22Rv1 (cell line): Measurements from ENCODE around the gene DTNB.

Experiments used
- H3K27ac ChIP-seq: fragments of 450-650 bp; 2 replicates; pipeline ENCODE4 v1.5.1; 2017
- ZFX ChIP-seq: fragments of 450-650 bp; IDR thresholded peaks from 2 replicates; pipeline ENCODE4 v1.6.1; 2017; ENCODE audit warnings: antibody characterized with exemption, borderline replicate concordance
- TF ChIP-seq, protein P1 (sequence below): fragments of 450-650 bp; IDR thresholded peaks from 2 replicates; pipeline ENCODE4 v1.5.1; 2017; ENCODE audit warnings: mild to moderate bottlenecking

Gene DTNB

DNA sequence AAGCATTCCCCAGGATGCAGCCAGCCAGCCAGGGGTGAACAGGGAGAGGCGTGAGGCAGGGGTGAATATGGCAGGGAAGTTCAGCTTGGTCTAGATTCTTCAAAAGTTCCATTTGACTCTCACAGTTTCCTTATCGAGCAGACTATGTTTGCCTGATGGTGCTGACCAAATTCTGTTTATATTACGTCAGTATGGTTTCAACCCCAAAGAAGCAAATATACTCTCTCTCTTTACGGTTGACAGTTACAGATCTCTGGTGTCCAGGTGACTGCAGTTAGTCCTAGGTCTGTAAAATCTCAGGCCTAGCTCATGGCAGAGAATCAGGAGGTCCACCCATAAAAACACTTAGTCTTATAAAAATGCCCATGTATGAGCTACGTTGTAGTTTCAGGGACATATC, 293.4 kb downstream of the DTNB start:
- TF ChIP-seq, protein P1, sequence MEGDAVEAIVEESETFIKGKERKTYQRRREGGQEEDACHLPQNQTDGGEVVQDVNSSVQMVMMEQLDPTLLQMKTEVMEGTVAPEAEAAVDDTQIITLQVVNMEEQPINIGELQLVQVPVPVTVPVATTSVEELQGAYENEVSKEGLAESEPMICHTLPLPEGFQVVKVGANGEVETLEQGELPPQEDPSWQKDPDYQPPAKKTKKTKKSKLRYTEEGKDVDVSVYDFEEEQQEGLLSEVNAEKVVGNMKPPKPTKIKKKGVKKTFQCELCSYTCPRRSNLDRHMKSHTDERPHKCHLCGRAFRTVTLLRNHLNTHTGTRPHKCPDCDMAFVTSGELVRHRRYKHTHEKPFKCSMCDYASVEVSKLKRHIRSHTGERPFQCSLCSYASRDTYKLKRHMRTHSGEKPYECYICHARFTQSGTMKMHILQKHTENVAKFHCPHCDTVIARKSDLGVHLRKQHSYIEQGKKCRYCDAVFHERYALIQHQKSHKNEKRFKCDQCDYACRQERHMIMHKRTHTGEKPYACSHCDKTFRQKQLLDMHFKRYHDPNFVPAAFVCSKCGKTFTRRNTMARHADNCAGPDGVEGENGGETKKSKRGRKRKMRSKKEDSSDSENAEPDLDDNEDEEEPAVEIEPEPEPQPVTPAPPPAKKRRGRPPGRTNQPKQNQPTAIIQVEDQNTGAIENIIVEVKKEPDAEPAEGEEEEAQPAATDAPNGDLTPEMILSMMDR, result no peak
- TF ChIP-seq ZFX, result no peak
- H3K27ac ChIP-seq, result no peak overlapping the region

- no peak for TF ChIP-seq ZFX
- TF ChIP-seq, protein P1, result no peak
- no peak overlapping the region for H3K27ac ChIP-seq
Observed at GRCh38 chr2:25379535-25379934, 293.8 kb downstream of the DTNB start.

DNA sequence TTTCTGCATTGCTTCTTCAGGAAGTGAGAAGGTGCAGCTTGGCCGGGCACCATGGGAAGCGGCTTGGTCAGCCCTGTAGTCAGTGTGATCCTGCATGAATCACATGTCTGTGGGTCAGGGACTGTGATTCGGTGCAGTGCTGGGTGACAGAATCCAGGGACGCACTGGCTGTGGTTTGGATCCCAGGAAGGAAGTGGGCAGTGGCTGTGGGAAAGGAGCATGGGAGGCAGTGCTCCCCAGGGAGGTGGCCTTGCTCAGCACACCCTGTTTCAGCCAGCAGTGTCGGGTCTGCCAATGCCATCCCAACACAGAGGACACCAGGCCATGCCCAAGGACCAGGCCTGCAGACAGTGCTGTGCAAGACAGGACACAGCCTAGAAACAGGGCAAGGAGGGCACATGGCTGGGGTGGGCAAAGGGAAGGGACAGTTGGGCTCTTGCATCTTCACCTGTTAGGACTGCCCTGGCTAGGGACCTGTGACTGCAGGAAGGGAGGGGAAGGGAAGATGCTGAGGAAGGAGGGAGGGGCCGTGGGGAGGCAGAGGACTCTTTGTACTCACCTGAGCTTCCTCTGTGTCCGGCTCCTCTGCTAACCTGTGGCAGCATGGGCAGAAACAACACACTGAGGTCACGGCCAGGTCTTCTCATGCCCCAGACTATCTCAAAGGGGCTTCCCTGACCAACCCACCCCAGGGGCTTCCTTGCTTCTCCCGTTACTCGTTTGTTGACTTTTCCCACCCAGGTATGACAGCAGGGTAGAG, 294.5 kb downstream of the DTNB start:
- TF ChIP-seq, protein P1, result no peak
- no peak for TF ChIP-seq ZFX

DNA sequence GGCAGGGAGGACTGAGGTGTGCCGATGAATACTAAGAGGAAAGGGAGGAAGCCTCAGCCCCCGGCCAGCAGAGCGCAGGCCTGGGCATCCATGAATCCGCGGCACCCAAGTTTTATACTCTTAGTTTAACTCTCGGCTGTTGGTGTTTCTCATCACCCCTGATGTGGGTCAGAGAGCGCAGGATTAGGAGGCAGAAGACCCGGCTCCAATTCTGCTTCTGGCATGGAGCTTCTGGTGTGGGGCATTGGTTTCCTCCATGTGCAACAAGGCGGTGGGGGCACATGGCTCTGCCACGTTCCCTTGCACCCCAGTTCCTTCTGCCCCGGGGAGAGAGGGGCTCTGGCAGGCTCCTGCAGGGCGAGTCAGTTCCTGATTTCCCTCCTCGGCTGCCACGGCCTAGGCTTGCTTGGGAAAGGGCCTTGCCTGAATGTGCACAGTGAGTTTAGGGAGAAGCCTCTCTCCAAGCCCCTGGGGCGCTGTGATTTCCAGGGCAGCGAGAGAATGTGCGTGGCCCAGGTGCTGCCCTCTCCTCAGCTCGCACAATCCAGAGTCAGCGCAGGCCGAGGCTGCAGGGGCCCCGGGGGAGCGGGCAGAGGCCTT, 295.5 kb downstream of the DTNB start:
- H3K27ac ChIP-seq, result no peak overlapping the region

More for the DNA sequence above, 294.5 kb downstream of the DTNB start:
- no peak overlapping the region for H3K27ac ChIP-seq

GRCh38 chr2:25376750-25377621, 296.4 kb downstream of the DTNB start:
- peak overlapping the region; percentile 52 for H3K27ac ChIP-seq
- TF ChIP-seq ZFX, result no peak
- TF ChIP-seq, protein P1, result peak; percentile 99

More for the DNA sequence above, 295.5 kb downstream of the DTNB start:
- TF ChIP-seq, protein P1, result no peak
- no peak for TF ChIP-seq ZFX

DNA sequence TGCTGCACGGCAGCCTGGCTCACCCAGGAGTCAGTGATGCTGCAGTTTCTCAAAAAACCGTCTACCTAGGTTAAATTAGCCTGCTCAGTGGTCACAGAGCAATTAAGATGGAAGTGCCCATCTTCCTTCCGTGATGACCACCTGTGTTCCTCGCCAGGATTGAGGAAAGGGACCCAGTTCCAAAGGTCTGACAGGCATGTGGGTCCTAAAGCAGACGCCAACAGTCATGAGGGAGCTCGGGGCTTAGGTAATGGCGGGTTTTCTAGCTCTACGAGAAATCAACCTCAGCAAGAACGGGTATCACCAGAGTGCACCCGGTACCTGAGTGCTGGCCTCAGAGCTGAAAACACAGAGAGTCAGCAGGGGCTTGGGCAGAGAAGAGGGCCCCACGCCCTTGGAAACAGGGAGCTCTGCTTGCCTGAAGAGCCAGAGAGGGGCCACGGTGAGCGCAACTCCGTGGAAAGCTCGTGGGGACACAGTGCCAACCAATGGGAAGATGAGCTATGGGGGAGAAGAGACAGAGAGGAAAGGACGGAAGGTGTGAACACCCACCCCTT, 297.3 kb downstream of the DTNB start:
- H3K27ac ChIP-seq, result no peak overlapping the region
- TF ChIP-seq ZFX, result no peak
- TF ChIP-seq, protein P1, result no peak
